Progenitor cell of endocrine pancreas (in vitro differentiated cells): ENCODE data around the gene TEAD1. TPM values are rescaled to one million over a fixed set of nuclear protein-coding genes. Genes with fewer than 3 reads are reported as not detected.
A peak's percentile ranks its signal among the peaks of the same experiment; 100 is the strongest.

Source experiments
- DNase-seq: peaks from one replicate; pipeline ENCODE4 v3.0.0; 2021; ENCODE audit warnings: low spot score; ENCODE audit not compliant: unreplicated experiment
- H3K27ac Mint-ChIP-seq: 2 replicates; pipeline ENCODE4 v1.8.0; 2021; ENCODE audit warnings: mild to moderate bottlenecking, moderate library complexity, mixed read lengths
- H3K27me3 Mint-ChIP-seq: 2 replicates; pipeline ENCODE4 v1.8.0; 2021; ENCODE audit warnings: mixed read lengths
- H3K36me3 Mint-ChIP-seq: 2 replicates; pipeline ENCODE4 v1.8.0; 2022; ENCODE audit warnings: mixed read lengths; ENCODE audit not compliant: insufficient read depth
- H3K4me1 Mint-ChIP-seq: 2 replicates; pipeline ENCODE4 v1.8.0; 2021; ENCODE audit warnings: low read depth, mixed read lengths
- H3K4me3 Mint-ChIP-seq: 2 replicates; pipeline ENCODE4 v1.8.0; 2021; ENCODE audit warnings: low read depth, mild to moderate bottlenecking, moderate library complexity, mixed read lengths
- H3K9me3 Mint-ChIP-seq: 2 replicates; pipeline ENCODE4 v1.8.0; 2021; ENCODE audit warnings: low read depth, mixed read lengths
- total RNA-seq: library from RNA; stranded (reverse); gene quantifications from 2 replicates; pipeline ENCODE4 v1.2.1, GENCODE V29; 2021
- TF ChIP-seq, protein P1 (sequence below): fragments of 200-600 bp; sonication (generic); IDR thresholded peaks from one replicate; pipeline ENCODE4 v1.5.0; 2021; ENCODE audit warnings: antibody characterized with exemption, mild to moderate bottlenecking; ENCODE audit not compliant: unreplicated experiment

TEAD1 gene
- total RNA-seq, 1 donor from 2014 or later, result 92.4 TPM

DNA sequence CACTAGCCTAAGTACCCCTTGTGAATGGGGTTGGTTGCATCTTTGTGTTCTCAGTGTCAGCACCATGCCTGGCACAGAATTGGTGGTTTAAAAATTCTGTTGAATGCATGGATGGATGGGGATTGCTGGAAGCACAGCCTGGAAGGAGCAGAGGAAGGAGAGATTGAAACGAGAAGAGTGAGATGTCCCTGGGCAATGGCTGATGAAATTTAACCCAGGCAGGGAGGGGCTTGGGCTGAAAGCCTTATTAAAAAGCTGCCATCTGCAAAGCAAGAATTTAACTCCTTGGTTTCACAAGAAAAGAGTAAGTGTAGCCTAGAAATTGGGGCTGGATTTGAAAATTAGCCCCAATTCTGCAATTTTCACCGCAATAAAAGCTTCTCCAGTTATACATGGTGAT is 126.7 kb downstream of the TEAD1 start:
- no peak for DNase-seq
- Mint-ChIP-seq H3K4me3 (peak overlapping the region; percentile 23), H3K27ac (peak overlapping the region; percentile 95), H3K4me1 (peaks cover 75% of the 10 kb centered on the region), H3K9me3 (no peaks in the 10 kb centered on the region), H3K27me3 (no peaks in the 10 kb centered on the region), H3K36me3 (peaks cover 3% of the 10 kb centered on the region)
- TF ChIP-seq, protein P1, sequence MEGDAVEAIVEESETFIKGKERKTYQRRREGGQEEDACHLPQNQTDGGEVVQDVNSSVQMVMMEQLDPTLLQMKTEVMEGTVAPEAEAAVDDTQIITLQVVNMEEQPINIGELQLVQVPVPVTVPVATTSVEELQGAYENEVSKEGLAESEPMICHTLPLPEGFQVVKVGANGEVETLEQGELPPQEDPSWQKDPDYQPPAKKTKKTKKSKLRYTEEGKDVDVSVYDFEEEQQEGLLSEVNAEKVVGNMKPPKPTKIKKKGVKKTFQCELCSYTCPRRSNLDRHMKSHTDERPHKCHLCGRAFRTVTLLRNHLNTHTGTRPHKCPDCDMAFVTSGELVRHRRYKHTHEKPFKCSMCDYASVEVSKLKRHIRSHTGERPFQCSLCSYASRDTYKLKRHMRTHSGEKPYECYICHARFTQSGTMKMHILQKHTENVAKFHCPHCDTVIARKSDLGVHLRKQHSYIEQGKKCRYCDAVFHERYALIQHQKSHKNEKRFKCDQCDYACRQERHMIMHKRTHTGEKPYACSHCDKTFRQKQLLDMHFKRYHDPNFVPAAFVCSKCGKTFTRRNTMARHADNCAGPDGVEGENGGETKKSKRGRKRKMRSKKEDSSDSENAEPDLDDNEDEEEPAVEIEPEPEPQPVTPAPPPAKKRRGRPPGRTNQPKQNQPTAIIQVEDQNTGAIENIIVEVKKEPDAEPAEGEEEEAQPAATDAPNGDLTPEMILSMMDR, result no peak

DNA sequence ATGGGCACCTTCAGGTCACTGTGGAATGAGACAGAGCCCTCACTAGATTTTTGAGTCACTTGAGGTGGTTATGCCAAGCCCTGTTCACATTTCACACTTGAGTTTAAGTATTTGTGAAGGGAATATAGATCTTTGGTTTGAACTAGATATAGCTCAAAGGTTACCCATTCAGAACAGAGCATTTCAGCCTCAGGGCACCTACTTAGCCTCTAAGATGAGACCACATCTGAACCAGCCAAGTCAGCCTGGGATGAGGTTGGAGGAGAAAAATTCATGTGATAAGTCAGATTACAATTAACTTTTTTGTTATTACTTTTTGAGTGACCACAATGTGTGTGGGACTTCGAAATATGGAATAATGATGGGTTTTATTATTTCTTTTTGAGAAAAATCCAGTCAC is 127.8 kb downstream of the TEAD1 start:
- Mint-ChIP-seq H3K27me3 (no peaks in the 10 kb centered on the region), H3K4me3 (no peak overlapping the region), H3K27ac (peak overlapping the region; percentile 97), H3K9me3 (no peaks in the 10 kb centered on the region), H3K4me1 (peaks cover 85% of the 10 kb centered on the region), H3K36me3 (no peaks in the 10 kb centered on the region)
- no peak for DNase-seq
- TF ChIP-seq, protein P1, result no peak

DNA sequence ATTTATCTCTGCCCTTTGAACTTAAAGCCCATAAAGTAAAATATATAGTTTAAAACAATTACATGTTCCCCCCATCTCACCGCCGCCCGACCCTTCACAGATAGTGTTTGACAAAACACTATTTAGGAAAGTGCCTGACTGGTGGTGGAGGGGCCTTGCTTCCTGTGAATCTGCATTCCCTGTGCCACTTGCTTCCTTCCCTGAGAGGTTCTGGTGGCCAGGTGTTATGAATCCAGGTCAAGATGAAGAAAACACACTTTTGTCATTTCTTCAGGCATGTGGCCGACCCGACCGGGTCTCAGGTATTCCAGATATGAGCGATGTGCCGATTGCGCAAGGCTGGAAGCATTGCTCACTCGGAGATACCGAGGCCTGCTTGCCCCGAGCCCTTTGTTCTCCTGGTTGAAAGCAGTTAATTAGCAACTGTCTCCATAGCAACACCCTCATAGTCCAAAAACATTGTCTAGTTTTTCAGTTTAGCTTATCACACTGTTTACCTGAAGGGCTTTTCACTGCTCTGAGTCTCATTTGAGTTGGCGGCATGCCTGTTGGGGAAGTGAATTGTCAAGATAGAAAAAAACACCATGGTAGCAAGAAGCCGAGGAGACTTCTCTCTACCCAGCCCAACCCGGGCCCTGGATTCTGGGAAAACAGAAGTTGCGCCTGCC is 128.3 kb downstream of the TEAD1 start:
- TF ChIP-seq, protein P1, result no peak
- Mint-ChIP-seq H3K27me3 (no peaks in the 10 kb centered on the region), H3K36me3 (no peaks in the 10 kb centered on the region), H3K9me3 (no peaks in the 10 kb centered on the region), H3K4me1 (peaks cover 91% of the 10 kb centered on the region), H3K4me3 (peak overlapping the region; percentile 34), H3K27ac (peak overlapping the region; percentile 97)
- no peak for DNase-seq

- no peaks in the 10 kb centered on the region for H3K9me3 Mint-ChIP-seq
- peaks cover 93% of the 10 kb centered on the region for H3K4me1 Mint-ChIP-seq
- DNase-seq, result no peak
- H3K36me3 Mint-ChIP-seq, result no peaks in the 10 kb centered on the region
- peak overlapping the region; percentile 34 for H3K4me3 Mint-ChIP-seq
- peak overlapping the region; percentile 97 for H3K27ac Mint-ChIP-seq
- no peaks in the 10 kb centered on the region for H3K27me3 Mint-ChIP-seq
- TF ChIP-seq, protein P1, result no peak
These were observed 129.0 kb downstream of the TEAD1 start for GRCh38 chr11:12803086-12803826.

DNA sequence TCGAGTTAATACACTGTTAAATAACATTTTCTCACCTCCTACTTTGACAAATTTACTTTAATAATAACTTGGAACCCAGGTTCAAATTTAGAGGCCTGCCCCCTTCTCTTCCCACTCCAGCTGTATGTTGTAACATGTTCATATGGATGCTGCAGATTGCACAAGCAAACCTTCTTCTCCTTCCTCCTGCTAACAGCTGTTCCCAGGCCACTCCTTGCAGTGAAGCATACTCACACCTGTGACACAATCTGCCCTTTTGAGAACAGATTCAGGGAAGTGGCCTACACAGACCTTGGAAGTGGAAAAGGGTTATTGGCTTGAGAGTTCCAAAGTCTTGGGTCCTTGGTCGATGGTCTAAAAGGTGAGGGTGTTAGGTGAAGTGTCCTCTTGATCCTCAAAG is 131.9 kb downstream of the TEAD1 start:
- H3K9me3 Mint-ChIP-seq, result no peaks in the 10 kb centered on the region
- H3K4me3 Mint-ChIP-seq, result no peak overlapping the region
- TF ChIP-seq, protein P1, result no peak
- no peaks in the 10 kb centered on the region for H3K36me3 Mint-ChIP-seq
- H3K27me3 Mint-ChIP-seq, result no peaks in the 10 kb centered on the region
- DNase-seq, result no peak
- peaks cover 71% of the 10 kb centered on the region for H3K4me1 Mint-ChIP-seq
- peak overlapping the region; percentile 91 for H3K27ac Mint-ChIP-seq
